PFSK-1 (cell line): ENCODE measurements around the gene DHCR7.

Source experiments
- FOXP2 ChIP-seq: optimal IDR thresholded peaks from 2 replicates; pipeline ENCODE3; 2011; ENCODE audit warnings: borderline replicate concordance, control low read depth, inconsistent platforms; ENCODE audit not compliant: insufficient read depth; ENCODE audit errors: extremely low read length, extremely low read depth
- POLR2AphosphoS5 ChIP-seq: IDR thresholded peaks from 2 replicates; pipeline ENCODE4 v1.6.1; 2012; ENCODE audit warnings: low read depth, mild to moderate bottlenecking, control low read depth, low read length, moderate library complexity
- REST ChIP-seq, 2 experiments: IDR thresholded peaks; 2 replicates each; pipeline versions ENCODE4 v1.6.1 to v1.8.0; 2011 to 2012; ENCODE audit warnings: low read depth in 2 of 2, low read length in 2 of 2, control low read depth in 1 of 2, inconsistent platforms in 1 of 2, mild to moderate bottlenecking in 1 of 2, moderate library complexity in 1 of 2; ENCODE audit not compliant: insufficient read depth in 1 of 2
- SIN3A ChIP-seq: IDR thresholded peaks from 2 replicates; pipeline ENCODE4 v1.6.1; 2012; ENCODE audit warnings: mild to moderate bottlenecking, low read length, moderate library complexity, borderline replicate concordance; ENCODE audit not compliant: insufficient read depth
- TAF1 ChIP-seq: IDR thresholded peaks from 2 replicates; pipeline ENCODE4 v1.6.1; 2012; ENCODE audit warnings: low read length, control low read depth, borderline replicate concordance; ENCODE audit not compliant: insufficient read depth

DHCR7 gene

GRCh38 chr11:71435278-71435951 is 12.8 kb downstream of the DHCR7 start:
- TF ChIP-seq FOXP2 (no peak), REST (IDR thresholded peaks at IDR 0.05; ENCODE audit: insufficient read depth in 1 of 2, low read depth in 2 of 2, low read length in 2 of 2) (no peak), TAF1 (no peak), SIN3A (no peak), POLR2AphosphoS5 (no peak)

- TF ChIP-seq POLR2AphosphoS5 (no peak), FOXP2 (no peak), TAF1 (no peak), REST (IDR thresholded peaks at IDR 0.05; ENCODE audit: insufficient read depth in 1 of 2, low read depth in 2 of 2, low read length in 2 of 2) (no peak), SIN3A (no peak)
These were observed 13.5 kb downstream of the DHCR7 start for GRCh38 chr11:71434576-71435130.

- TF ChIP-seq REST (IDR thresholded peaks at IDR 0.05; ENCODE audit: insufficient read depth in 1 of 2, low read depth in 2 of 2, low read length in 2 of 2) (no peak), SIN3A (no peak), FOXP2 (no peak), POLR2AphosphoS5 (no peak), TAF1 (no peak)
These were observed 14.3 kb downstream of the DHCR7 start for GRCh38 chr11:71433648-71434450.

GRCh38 chr11:71432761-71433647 is 15.2 kb downstream of the DHCR7 start:
- TF ChIP-seq POLR2AphosphoS5 (no peak), SIN3A (no peak), TAF1 (no peak), FOXP2 (no peak), REST (IDR thresholded peaks at IDR 0.05; ENCODE audit: insufficient read depth in 1 of 2, low read depth in 2 of 2, low read length in 2 of 2) (no peak)
